GM18526 (cell line): ENCODE measurements around the gene PBX2.

Source experiments
- POLR2A ChIP-seq: IDR thresholded peaks from 3 replicates; pipeline ENCODE4 v1.6.1; 2011; ENCODE audit not compliant: insufficient read length; ENCODE audit errors: extremely low read depth

The PBX2 gene

DNA sequence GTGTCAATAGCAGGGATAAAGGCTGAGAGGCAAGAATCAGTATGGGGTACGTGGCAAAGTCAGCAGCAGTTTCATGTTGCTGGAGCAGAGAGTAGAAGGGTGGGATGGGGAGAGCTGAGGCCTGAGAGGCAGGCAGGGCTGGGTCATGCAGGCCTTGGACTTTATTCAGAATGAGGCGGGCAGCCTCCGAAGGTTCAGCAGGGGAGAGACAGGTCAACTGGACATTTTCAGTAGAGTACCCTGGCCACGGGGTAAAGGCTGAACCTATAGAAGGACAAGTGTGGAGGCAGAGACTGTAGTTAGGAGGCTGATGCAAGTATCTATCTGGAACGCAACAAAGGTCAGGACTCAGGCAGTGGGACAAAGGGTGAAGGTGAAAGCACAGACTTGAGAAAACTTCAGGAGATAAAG is 20.2 kb upstream of the PBX2 start:
- no peak for TF ChIP-seq POLR2A

DNA sequence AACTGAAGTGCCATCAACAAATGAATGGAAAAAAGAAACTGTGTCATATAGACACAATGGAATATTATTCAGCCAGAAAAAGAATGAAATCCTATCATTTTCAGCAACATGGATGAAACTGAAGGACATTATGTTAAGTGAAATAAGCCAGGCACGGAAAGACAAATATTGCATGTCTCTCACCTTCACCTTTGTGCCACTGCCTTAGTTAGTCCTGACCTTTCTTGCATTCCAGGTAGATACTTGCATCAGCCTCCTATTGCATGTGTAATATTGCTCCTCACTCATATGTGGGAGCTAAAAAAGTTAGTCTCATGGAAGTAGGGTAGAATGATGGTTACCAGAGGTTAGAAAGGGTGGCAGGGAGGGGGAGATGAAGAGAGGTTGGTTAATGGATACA is 19.0 kb upstream of the PBX2 start:
- TF ChIP-seq POLR2A: no peak

DNA sequence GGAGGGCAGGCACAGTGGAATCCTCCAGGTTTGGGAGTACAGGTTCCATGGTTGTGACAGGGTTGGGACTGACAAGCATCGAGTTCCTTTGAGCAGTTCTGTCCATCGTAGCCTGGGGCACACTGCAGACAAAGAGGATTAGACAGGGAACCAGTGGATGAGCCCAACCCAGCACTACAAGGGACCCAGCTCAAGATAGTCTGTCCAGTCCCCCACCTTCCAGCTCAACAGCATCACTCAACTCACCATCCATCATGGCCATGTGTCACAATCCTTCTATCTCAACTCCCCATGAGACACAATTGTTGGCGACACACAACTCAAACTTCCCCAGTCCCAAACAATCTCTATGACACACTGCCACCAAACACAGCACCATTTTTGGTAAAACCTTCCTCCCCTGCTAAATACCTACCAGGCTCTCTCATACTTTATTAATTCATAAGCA is 14.3 kb upstream of the PBX2 start:
- no peak for TF ChIP-seq POLR2A

DNA sequence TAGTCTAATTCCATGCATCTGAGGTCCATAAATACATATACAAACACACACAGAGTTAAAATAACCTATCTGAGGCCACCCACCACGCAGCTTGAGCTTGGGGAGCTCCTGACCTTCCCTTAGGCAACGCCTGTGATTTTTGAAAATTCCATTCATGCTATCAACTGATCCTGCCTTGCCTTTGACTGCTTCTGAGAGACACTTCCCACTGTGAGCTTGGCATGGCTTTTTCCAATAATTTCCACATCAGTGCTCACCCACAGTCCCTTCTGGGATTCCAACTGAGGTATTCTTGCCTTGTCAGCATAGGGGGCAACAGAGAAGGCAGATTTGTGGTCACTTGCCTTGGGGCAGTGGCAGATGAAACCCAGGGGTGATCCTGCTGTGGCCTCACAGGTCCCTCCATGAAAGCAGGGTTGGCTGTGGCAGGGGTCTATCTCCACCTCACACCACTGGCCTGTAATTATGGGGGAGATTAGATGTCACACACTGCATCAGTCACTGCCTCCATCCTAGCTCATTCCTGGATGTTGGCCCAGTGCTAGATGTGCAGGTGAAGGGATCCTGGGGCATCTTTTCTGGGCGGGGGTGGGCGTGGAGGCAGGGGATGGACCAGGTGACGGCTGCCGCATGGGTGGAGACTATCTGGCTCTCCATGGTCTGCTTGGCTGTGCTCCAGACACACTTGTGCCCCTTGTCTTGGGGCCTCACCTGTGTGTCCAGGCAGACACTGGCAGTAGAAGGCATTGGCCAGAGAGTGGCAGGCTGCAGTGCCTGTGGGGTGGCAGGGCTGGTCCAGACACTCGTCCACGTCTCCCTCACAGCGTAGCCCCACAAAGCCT is 13.6 kb upstream of the PBX2 start:
- TF ChIP-seq POLR2A: no peak

DNA sequence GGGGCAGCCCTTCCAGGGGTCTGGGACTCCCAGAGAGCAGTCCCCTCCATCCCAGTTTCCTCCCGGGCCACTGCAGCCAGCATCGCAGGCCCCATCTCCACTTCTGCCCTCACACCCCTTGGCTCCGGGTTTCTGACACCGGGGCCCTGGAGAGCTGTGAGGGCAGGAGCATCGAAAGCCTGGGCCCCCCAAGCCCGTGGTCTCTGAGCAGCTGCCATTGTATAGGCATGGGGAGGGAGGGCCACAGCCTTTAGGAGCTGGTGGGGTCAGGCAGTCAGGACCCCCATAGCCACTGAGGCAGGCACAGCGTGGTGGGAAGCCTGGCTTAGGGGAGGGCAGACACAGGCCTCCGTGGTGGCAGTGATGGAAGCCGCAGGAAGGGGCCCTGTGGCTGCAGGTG is 12.2 kb upstream of the PBX2 start:
- TF ChIP-seq POLR2A: no peak

DNA sequence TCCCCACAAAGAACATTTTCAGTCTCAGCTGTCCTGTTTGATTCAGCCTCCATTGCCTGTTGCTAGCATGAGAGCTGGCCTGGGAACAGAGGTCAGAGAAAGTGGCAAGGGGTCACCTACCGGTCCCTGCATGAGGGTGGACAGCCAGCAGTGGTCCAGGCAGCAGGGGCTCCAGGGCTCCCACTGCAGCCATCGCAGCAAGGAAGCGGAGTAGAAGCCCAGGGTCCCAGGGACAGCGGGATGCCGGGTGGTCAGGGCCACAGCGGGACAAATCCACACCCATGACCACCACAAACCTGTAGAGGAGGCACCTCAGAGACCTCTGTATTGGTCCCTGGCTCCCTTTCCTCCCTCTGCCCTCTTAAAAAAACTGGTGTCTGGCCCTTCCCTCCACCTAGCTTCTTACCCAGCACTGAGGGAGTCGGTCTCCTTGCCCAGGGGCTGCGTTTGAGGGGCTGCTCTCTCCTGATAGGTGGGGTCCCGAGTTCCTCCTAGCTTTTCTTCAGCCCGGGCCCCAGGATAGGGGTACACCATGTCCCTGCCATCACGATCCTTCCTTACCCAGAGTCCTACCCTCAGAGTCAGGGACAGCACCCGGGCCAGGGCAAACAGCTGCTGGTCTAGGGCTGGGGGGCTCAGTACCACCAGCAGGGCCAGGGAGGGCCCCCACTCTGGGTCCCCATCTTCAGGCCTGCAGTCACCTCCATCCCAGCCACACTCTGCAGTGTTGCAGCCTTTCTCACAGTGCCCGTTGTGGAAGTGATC is 10.9 kb upstream of the PBX2 start:
- TF ChIP-seq POLR2A: no peak

DNA sequence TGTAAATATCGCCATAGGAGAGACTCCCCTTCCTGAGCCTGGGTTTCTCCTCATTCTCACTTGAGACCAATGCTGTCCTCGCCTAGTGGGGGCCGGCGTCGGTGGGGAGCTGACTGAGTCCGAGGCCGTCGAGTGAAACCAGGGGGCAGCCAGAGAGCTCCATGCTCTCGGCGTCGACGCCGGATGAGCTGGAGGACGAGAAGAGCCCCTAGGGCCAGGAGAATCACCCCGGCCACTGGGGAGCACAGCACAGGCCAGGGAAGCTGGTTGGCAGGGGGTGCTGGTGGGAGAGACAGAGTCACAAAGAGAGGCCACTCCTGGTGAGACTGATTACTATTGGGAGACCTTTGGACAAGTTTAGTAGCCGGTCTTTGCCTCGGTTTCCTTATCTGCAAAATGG is 8.9 kb upstream of the PBX2 start:
- TF ChIP-seq POLR2A: no peak

DNA sequence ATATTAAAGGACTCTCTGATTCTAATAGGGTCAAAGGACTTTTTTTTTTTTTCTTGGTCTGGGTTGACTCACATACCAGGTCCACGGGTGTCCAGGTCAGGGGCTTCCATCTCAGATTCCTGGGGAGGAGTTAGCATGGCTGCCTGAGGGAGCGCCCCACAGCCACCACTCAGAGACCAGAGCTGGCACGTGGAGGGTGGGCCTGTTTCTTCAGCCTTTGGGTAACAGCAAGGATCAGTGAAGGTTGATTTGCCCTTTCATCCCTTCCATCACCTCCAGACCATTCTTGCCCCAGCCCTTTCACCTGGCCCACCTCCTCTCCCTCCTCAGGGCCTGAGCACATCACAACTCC is 8.3 kb upstream of the PBX2 start:
- TF ChIP-seq POLR2A: no peak

DNA sequence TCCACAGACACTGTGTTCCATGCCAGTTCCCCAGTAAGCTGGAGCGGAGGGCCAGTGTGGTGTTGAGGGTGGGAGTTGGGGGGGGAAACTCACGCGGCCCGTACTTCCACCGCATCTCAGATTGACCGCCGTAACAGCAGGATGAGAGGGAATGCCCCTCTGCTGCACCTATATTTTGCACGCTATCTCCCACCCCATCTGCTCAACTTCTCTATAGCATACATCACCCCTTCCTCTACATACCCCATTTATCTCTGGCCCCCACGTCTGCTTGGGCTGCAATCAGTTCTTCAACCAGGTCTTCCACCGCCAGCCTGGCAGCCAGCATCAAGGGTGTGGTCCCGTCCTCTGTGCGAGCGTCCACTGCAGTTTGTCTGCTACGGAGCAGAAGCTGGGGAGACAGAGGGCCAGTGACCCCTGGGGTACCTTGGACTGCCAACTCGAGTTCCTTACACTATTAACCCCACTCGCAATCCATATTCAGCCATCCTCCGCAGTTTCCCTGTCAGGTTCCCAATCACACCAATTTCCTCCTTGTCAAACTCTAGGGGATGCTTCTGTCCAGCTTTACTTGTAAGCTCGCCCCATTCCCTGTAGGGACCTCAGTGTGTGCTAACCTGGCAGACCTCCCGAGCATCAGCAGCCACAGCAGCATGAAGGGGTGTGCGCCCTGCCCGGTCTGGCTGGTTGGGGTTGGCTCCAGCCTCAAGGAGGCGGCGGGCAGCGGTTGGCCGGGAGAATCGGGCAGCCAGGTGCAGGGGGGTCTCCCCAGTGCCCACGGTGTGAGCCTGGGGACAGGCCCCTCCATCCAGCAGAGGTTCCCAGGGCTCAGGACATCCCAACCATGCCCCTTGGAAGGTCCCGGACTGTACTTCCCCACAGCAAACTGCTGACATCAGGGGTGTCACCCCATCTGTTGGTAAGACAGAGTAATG is 6.9 kb upstream of the PBX2 start:
- no peak for TF ChIP-seq POLR2A

DNA sequence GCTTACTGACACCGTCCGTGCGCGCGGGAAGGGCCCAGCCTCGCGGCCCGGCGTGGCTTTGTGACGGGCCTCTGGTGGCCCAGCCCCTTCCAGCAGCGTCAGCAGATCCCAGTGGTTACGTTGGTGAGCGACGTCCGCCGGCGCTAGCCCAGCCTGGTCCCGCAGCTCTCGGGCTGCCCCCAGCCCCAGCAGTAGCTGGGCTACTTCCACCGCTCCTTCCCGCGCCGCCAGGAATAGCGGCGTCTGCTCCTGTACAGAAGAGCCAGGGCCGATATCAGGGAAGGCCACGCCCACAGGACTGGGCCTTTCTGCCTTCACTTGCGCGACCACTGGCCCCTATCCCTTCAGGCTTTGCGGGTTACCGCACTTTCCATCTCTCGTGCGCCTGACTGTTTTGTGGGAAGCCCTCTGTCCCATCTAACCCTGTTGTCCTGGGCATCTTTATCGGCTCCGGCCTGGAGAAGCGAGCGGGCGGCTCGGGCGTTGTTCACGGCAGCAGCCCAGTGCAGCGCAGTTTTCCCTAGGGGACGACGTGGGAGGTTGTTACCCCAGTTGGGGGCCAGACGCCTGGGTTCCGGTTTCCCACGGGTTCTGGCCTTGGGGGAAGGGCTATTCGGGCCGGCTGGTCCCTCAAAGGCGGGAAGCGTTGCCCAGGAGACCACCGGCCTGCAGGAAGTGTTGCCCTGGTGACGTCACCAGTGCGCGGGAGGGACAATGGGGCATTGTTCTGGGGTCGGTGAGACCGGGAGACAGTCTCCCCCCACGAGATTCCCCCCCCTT is 6.1 kb upstream of the PBX2 start:
- TF ChIP-seq POLR2A: peak; percentile 91

DNA sequence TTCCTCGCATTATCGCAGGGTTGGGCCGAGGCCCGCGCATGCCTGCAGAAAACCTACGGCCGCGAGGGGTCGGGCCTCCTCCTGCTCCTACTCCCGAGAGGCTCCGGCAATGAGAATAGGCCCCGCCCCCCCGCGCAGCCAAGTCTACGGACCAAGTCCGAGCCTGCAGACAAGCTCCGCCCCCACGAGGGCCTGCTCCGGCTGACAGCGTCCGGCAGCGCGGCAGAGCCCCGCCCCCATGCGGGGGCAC is 5.6 kb upstream of the PBX2 start:
- no peak for TF ChIP-seq POLR2A

DNA sequence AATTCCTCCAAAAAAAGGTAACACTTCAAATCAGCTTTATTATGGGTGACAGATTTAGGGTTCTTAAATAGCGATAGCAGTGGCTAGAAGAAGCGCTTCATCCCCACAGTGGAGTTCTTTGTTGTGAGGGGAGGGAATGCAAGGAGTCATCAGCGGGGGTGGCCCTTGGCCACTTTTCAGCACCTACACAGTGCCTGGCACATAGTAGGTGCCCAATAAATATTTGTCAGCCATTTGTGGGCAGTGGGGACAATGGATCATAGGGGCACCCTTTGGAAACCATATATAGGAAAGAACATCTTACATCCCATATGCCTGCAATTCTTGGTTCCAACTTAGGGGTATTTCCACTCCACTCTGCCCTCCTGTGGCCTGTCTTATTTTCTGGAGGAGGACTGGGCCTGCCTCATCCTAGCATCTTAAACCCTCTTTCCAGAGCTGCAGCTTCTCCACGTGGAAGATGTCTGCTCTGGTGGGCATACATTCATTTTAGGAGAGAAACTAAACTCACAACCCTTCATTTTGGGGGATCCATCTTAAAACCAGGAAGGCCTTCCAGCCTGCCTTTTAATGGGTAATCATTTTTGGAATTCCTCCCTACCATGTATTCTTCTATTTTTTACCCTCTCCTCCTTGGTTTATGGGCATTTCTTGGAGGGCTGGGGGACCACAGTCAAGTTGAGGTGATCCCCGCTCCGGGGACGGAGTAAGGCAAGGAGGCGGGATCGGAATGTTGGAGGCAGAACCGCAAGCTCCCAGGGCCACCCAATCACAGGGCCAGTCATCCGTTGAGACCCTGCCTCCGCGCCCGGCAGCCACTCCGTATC is 5.0 kb upstream of the PBX2 start:
- peak; percentile 62 for TF ChIP-seq POLR2A

DNA sequence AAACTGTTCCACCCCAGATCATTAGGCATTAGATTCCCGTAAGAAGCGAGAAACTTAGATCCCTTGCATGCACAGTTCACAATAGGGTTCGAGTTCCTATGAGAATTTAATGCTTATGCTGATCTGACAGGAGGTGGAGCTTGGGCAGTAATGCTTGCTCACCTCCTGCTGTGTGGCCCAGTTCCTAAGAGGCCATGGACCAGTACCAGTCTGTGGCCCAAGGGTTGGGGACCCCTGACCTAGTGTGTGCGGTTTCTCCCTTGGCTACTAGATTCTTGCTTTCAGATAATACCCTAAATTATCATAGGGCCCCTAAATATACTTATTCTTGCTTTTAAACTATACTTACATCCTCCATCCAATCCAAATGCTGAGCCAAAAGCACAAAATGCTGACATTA is 4.4 kb upstream of the PBX2 start:
- TF ChIP-seq POLR2A: no peak

DNA sequence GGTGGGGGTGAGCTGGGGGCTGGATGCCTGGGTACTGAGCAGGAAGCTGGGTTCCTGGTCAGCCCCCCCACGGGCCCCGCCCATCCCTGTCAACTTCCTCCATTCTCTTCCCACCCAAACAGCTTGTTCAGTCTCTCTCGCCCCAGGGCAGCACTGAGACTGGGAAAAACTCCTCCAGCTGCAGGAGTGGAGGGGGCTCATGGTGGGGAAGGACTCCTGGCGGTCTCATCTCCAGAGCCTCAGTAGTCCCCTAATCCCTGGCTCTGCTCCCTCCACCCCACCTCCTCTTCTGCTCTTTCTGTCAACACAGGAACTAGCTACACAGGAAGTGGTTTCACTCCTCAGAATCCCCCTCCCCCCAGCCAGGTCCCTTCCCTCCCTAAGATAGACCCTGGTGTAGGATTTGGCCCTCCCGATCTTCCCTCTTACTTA is 2.6 kb upstream of the PBX2 start, which contains the start of gene GPSM3:
Gene GPSM3 (minus strand): TSS at position 36 of the 432 bp plus-strand sequence. CDS start 130 bp downstream, outside the sequence.
- TF ChIP-seq POLR2A: peak; percentile 49
